ENCODE data around the gene RPL19.
"Not testable (repeated sequence)": the region's sequence is repeated elsewhere in the genome, so short reads cannot be mapped to it uniquely, and the experiment has no call there.

Gene RPL19

DNA sequence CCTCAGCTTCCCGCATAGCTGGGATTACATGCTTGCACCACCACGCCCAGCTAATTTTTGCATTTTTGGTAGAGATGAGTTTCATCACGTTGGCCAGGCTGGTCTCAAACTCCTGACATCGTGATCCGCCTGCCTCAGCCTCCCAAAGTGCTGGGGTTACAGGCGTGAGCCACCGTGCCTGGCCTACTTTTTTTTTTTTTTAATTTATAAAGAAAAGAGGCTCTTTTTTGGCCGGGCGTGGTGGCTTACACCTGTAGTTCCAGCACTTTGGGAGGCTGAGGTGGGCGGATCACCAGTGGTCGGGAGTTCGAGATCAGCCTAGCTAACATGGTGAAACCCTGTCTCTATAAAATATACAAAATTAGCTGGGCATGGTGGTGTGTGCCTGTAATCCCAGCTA is 50.0 kb downstream of the RPL19 start:
- DNase-seq = not testable (repeated sequence)

DNA sequence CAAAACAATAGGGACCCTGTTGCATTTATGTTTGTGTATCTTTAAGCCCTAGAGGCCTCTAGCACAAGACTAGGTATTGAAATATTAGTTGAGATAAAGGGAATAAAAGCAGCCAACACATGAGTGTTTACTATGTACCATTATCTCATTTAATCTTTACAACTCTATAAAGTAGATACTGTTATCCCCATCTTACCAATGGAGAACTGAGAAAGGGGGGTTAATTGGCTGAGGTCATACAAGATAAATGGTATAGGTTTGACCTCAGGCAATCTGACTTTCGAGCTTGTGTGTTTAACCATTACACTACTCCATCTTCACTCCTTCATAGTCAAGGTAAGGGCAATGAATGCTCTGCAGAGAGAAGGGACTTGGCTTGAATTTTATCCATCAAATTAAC is 51.9 kb downstream of the RPL19 start:
- DNase-seq = no peak

DNA sequence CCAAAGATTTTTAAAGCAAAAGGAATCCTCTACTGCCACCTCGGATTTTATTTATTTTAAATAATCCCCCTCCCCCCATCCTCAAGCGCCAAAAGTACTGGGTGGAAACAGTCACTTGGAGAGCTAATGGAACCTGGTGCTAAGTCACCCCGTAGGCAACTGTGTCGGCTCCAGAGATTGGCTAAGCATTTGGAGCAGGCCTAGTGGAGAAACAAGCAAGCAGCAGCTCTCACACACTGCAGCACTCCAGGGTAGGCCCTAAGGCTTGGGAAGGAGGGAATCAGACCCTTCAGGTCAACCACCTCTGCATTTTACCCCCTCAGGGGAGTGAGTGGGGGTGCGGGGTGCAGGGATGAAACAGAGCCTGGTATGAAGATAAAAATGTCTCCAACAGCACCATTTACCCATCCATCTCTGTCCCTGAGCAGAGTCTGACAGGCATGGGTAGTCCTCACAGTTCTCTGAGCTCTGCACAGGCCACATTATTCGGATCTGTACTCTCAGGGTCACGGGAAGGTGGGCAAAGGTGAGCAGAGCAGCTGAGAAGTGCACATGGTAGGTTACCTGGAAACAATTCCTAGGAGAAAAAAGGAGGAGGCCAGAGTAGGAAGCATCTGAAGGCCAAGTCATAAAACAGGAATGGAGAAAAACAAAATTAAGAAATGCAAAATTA is 52.8 kb downstream of the RPL19 start:
- no peak for DNase-seq

Measured in NCI-H1417 (cell line).